ENCODE results near the gene PTPRR.

DNA sequence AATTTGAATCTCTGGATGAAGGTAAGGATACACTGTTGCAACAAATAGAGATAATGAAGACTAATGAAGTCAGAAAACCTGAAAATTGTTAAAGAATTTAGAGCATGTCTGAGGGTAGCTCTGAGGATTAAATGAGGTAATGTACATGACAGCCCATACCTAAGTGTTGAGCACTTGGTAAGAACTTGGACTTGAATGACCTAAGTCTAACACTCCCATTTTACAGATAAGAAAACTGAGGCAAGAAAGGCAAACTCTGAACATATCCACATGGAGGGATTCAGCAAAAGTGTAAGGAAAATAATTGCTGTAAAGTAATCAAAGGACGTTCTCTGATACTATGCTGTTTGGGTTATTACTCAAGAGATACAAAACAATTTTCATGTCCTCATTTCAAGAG is 312.4 kb downstream of the PTPRR start:
- TF ChIP-seq, protein P1, sequence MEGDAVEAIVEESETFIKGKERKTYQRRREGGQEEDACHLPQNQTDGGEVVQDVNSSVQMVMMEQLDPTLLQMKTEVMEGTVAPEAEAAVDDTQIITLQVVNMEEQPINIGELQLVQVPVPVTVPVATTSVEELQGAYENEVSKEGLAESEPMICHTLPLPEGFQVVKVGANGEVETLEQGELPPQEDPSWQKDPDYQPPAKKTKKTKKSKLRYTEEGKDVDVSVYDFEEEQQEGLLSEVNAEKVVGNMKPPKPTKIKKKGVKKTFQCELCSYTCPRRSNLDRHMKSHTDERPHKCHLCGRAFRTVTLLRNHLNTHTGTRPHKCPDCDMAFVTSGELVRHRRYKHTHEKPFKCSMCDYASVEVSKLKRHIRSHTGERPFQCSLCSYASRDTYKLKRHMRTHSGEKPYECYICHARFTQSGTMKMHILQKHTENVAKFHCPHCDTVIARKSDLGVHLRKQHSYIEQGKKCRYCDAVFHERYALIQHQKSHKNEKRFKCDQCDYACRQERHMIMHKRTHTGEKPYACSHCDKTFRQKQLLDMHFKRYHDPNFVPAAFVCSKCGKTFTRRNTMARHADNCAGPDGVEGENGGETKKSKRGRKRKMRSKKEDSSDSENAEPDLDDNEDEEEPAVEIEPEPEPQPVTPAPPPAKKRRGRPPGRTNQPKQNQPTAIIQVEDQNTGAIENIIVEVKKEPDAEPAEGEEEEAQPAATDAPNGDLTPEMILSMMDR (conservative IDR thresholded peaks at IDR 0.05; ENCODE audit: low read depth, low read length) = no peak
- TF ChIP-seq, protein P2, sequence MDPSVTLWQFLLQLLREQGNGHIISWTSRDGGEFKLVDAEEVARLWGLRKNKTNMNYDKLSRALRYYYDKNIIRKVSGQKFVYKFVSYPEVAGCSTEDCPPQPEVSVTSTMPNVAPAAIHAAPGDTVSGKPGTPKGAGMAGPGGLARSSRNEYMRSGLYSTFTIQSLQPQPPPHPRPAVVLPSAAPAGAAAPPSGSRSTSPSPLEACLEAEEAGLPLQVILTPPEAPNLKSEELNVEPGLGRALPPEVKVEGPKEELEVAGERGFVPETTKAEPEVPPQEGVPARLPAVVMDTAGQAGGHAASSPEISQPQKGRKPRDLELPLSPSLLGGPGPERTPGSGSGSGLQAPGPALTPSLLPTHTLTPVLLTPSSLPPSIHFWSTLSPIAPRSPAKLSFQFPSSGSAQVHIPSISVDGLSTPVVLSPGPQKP (IDR thresholded peaks at IDR 0.05; ENCODE audit: borderline replicate concordance, low read depth, low read length) = no peak
- no peak for TF ChIP-seq CHD1 (IDR thresholded peaks at IDR 0.05; ENCODE audit: low read depth, low read length)
- TF ChIP-seq POLR2A (IDR thresholded peaks at IDR 0.05; ENCODE audit: low read depth, low read length) = no peak
- TF ChIP-seq RAD21 (IDR thresholded peaks at IDR 0.05; ENCODE audit: low read length) = no peak
- TF ChIP-seq, protein P3, sequence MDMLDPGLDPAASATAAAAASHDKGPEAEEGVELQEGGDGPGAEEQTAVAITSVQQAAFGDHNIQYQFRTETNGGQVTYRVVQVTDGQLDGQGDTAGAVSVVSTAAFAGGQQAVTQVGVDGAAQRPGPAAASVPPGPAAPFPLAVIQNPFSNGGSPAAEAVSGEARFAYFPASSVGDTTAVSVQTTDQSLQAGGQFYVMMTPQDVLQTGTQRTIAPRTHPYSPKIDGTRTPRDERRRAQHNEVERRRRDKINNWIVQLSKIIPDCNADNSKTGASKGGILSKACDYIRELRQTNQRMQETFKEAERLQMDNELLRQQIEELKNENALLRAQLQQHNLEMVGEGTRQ (IDR thresholded peaks at IDR 0.05; ENCODE audit: low read depth, low read length) = no peak
- no peak for TF ChIP-seq NFE2L2 (IDR thresholded peaks at IDR 0.05; ENCODE audit: low read depth, low read length)
- no peak for TF ChIP-seq SMC3 (IDR thresholded peaks at IDR 0.05; ENCODE audit: low read depth, low read length)
- no peak for TF ChIP-seq CEBPB (IDR thresholded peaks at IDR 0.05; ENCODE audit: low read depth, low read length)
- no peak for TF ChIP-seq MAZ (IDR thresholded peaks at IDR 0.05; ENCODE audit: borderline replicate concordance, low read depth, low read length)
- TF ChIP-seq MAFK (IDR thresholded peaks at IDR 0.05; ENCODE audit: low read depth, low read length) = no peak
- no peak for TF ChIP-seq RCOR1 (IDR thresholded peaks at IDR 0.05; ENCODE audit: insufficient replicate concordance, low read length)
- no peak for TF ChIP-seq RFX5 (IDR thresholded peaks at IDR 0.05; ENCODE audit: low read depth, low read length)

All from IMR-90 (cell line).